Measurements from ENCODE around the gene CLIP1.
"Not testable (repeated sequence)": the region's sequence is repeated elsewhere in the genome, so short reads cannot be mapped to it uniquely, and the experiment has no call there.

CLIP1 gene

GRCh38 chr12:122357536-122357935 is 64.9 kb downstream of the CLIP1 start:
- DNase-seq (ENCODE audit: low read depth in 2 of 2, low spot score in 1 of 2): not testable (repeated sequence)

GRCh38 chr12:122356991-122357390 is 65.5 kb downstream of the CLIP1 start:
- not testable (repeated sequence) for DNase-seq (ENCODE audit: low read depth in 2 of 2, low spot score in 1 of 2)

GRCh38 chr12:122356192-122356635 is 66.3 kb downstream of the CLIP1 start:
- DNase-seq (ENCODE audit: low read depth in 2 of 2, low spot score in 1 of 2): peak; percentile 32 to 33

- DNase-seq (ENCODE audit: low read depth in 2 of 2, low spot score in 1 of 2): no peak
Measured at GRCh38 chr12:122355706-122356105, 66.8 kb downstream of the CLIP1 start.

- no peak for DNase-seq (ENCODE audit: low read depth in 2 of 2, low spot score in 1 of 2)
Measured at GRCh38 chr12:122354958-122355641, 67.4 kb downstream of the CLIP1 start.

GRCh38 chr12:122352394-122352793 is 70.1 kb downstream of the CLIP1 start:
- no peak for DNase-seq (ENCODE audit: low read depth in 2 of 2, low spot score in 1 of 2)

GRCh38 chr12:122350141-122350848 is 72.2 kb downstream of the CLIP1 start:
- no peak for DNase-seq (ENCODE audit: low read depth in 2 of 2, low spot score in 1 of 2)

GRCh38 chr12:122349078-122349477 is 73.4 kb downstream of the CLIP1 start:
- no peak for DNase-seq (ENCODE audit: low read depth in 2 of 2, low spot score in 1 of 2)

GRCh38 chr12:122348505-122348904 is 74.0 kb downstream of the CLIP1 start:
- DNase-seq (ENCODE audit: low read depth in 2 of 2, low spot score in 1 of 2): no peak

- DNase-seq (ENCODE audit: low read depth in 2 of 2, low spot score in 1 of 2): no peak
Measured at GRCh38 chr12:122346054-122346453, 76.4 kb downstream of the CLIP1 start.

GRCh38 chr12:122345042-122345441 is 77.4 kb downstream of the CLIP1 start:
- no peak for DNase-seq (ENCODE audit: low read depth in 2 of 2, low spot score in 1 of 2)

GRCh38 chr12:122336015-122336946 is 86.2 kb downstream of the CLIP1 start:
- DNase-seq (ENCODE audit: low read depth in 2 of 2, low spot score in 1 of 2): peak in 1 of 2 donors; percentile 13

- no peak for DNase-seq (ENCODE audit: low read depth in 2 of 2, low spot score in 1 of 2)
Measured at GRCh38 chr12:122333142-122334087, 89.1 kb downstream of the CLIP1 start.

GRCh38 chr12:122327494-122328385 is 94.7 kb downstream of the CLIP1 start:
- no peak for DNase-seq (ENCODE audit: low read depth in 2 of 2, low spot score in 1 of 2)

- no peak for DNase-seq (ENCODE audit: low read depth in 2 of 2, low spot score in 1 of 2)
Measured at GRCh38 chr12:122327014-122327413, 95.5 kb downstream of the CLIP1 start.

- DNase-seq (ENCODE audit: low read depth in 2 of 2, low spot score in 1 of 2): no peak
Measured at GRCh38 chr12:122326586-122326985, 95.9 kb downstream of the CLIP1 start.

- no peak for DNase-seq (ENCODE audit: low read depth in 2 of 2, low spot score in 1 of 2)
Measured at GRCh38 chr12:122323311-122324019, 99.0 kb downstream of the CLIP1 start.

GRCh38 chr12:122322501-122322900 is 100.0 kb downstream of the CLIP1 start:
- no peak for DNase-seq (ENCODE audit: low read depth in 2 of 2, low spot score in 1 of 2)

All from stimulated activated CD8-positive, alpha-beta memory T cell treated with anti-CD3 and anti-CD28 coated beads, Interleukin-4, amount 100 ng/mL, for 1 hour (primary cell).